Measurements from ENCODE around the gene C16orf74. TPM values are rescaled to one million over a fixed set of nuclear protein-coding genes. Genes with fewer than 3 reads are reported as not detected.

Gene C16orf74
- total RNA-seq, 4 donors from 2014 or later, result 1.5 to 6.2 (median 1.7) TPM; not detected in 1

- TF ChIP-seq, protein P1, sequence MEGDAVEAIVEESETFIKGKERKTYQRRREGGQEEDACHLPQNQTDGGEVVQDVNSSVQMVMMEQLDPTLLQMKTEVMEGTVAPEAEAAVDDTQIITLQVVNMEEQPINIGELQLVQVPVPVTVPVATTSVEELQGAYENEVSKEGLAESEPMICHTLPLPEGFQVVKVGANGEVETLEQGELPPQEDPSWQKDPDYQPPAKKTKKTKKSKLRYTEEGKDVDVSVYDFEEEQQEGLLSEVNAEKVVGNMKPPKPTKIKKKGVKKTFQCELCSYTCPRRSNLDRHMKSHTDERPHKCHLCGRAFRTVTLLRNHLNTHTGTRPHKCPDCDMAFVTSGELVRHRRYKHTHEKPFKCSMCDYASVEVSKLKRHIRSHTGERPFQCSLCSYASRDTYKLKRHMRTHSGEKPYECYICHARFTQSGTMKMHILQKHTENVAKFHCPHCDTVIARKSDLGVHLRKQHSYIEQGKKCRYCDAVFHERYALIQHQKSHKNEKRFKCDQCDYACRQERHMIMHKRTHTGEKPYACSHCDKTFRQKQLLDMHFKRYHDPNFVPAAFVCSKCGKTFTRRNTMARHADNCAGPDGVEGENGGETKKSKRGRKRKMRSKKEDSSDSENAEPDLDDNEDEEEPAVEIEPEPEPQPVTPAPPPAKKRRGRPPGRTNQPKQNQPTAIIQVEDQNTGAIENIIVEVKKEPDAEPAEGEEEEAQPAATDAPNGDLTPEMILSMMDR (IDR thresholded peaks at IDR 0.05; ENCODE audit: low read depth), result no peak
Measured at GRCh38 chr16:85796152-85796551, 45.3 kb upstream of the C16orf74 start.

- TF ChIP-seq, protein P1 (IDR thresholded peaks at IDR 0.05; ENCODE audit: low read depth), result no peak
Measured at GRCh38 chr16:85794696-85795095, 43.8 kb upstream of the C16orf74 start.

GRCh38 chr16:85793662-85794298, 42.9 kb upstream of the C16orf74 start:
- TF ChIP-seq, protein P1 (IDR thresholded peaks at IDR 0.05; ENCODE audit: low read depth), result no peak

GRCh38 chr16:85789773-85790172, 38.9 kb upstream of the C16orf74 start:
- TF ChIP-seq, protein P1 (IDR thresholded peaks at IDR 0.05; ENCODE audit: low read depth), result no peak

GRCh38 chr16:85788819-85789218, 37.9 kb upstream of the C16orf74 start:
- TF ChIP-seq, protein P1 (IDR thresholded peaks at IDR 0.05; ENCODE audit: low read depth), result no peak

DNA sequence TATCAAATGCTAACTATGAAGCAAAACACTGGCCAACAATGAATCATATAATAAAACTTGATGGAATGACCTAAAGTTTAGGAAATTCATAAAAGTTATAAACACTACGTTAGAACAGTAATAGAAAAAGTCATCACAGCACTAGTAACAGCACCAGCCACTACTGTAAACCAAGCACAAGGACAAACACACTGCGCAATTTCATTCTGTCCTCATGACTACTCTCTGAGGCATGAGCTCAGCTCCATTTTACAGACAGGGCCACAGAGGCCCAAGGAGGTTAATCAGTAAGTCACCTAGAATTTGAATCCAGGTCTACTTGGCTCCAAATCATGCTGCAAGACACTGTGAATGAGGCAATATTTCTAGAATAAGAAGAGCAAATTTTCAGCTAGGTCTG, 35.0 kb upstream of the C16orf74 start:
- TF ChIP-seq, protein P1 (IDR thresholded peaks at IDR 0.05; ENCODE audit: low read depth), result no peak

DNA sequence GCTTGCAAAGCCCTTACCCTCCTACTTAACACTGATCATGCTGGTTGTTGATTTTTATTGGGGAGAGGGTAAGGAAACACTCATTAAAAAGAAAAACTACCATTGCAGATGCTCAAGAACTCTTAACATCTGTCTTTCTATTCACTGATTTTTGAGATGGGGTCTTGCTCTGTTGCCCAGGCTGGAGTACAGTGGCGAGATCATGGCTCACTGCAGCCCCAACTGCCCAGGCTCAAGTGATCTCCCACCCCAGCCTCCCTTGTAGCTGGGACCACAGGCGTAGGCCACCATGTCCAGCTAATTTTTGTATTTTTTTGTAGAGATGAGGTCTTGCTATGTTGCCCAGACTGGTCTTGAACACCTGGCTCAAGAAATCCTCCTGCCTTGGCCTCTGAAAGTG, 33.9 kb upstream of the C16orf74 start:
- TF ChIP-seq, protein P1 (IDR thresholded peaks at IDR 0.05; ENCODE audit: low read depth), result no peak

Measured in subcutaneous adipose tissue (tissue), 4 donors.